IMR-90 (cell line): Measurements from ENCODE around the gene DNM3. TPM values are rescaled to one million over a fixed set of nuclear protein-coding genes. Genes with fewer than 3 reads are reported as not detected.

ENCODE experiments used
- ATAC-seq: fragments of 200-7000 bp; cut with Tn5 transposase; 2 replicates; pipeline ENCODE4 v1.9.1; 2020; ENCODE audit warnings: low read depth, mild to moderate bottlenecking, moderate library complexity
- BruUV-seq: library from RNA; stranded (reverse); fragments of 400-500 nt; replicated peaks from 2 replicates; lab custom pipeline; 2021; lab: Mats Ljungman, UMichigan
- CTCF ChIA-PET: fragments of 300-600 bp; formaldehyde crosslinking; extraction: SDS; loops from one replicate; lab custom pipeline; 2021; ENCODE audit warnings: antibody characterized with exemption; lab: Yijun Ruan, JAX
- POLR2A ChIA-PET: fragments of 300-600 bp; sonication (Branson Sonifier 250); formaldehyde crosslinking; loops from one replicate; lab custom pipeline; 2022; ENCODE audit warnings: antibody characterized with exemption; ENCODE audit not compliant: unreplicated experiment; lab: Charles Lee
- DNase-seq: peaks from one replicate; pipeline ENCODE4 v3.0.0; 2013
- H2AFZ ChIP-seq: replicated peaks from 2 replicates; pipeline ENCODE3; 2013; ENCODE audit warnings: low read length, mild to moderate bottlenecking; ENCODE audit not compliant: poor library complexity
- H2AK5ac ChIP-seq: 2 replicates; pipeline ENCODE4 v1.6.1; 2013; ENCODE audit warnings: low read depth, low read length, inconsistent platforms
- H2AK9ac ChIP-seq: replicated peaks from 2 replicates; pipeline ENCODE3; 2013; ENCODE audit warnings: mild to moderate bottlenecking, low read depth, low read length, moderate library complexity; ENCODE audit not compliant: poor library complexity
- H2BK120ac ChIP-seq: 2 replicates; pipeline ENCODE4 v1.6.1; 2013; ENCODE audit warnings: low read depth, low read length, inconsistent platforms
- H2BK15ac ChIP-seq: 3 replicates; pipeline ENCODE4 v1.6.1; 2013; ENCODE audit warnings: low read depth, low read length, inconsistent platforms
- H2BK20ac ChIP-seq: 2 replicates; pipeline ENCODE4 v1.6.1; 2013; ENCODE audit warnings: low read depth, mild to moderate bottlenecking, inconsistent platforms, low read length, moderate library complexity
- H2BK5ac ChIP-seq: 2 replicates; pipeline ENCODE4 v1.6.1; 2013; ENCODE audit warnings: mild to moderate bottlenecking, low read depth, low read length, inconsistent platforms; ENCODE audit not compliant: poor library complexity, severe bottlenecking
- H3K14ac ChIP-seq: replicated peaks from 2 replicates; pipeline ENCODE4 v1.6.1; 2013; ENCODE audit warnings: low read depth, low read length, inconsistent platforms
- H3K18ac ChIP-seq: 2 replicates; pipeline ENCODE4 v1.6.1; 2013; ENCODE audit warnings: low read depth, low read length, control low read depth
- H3K23ac ChIP-seq: 2 replicates; pipeline ENCODE4 v1.6.1; 2013; ENCODE audit warnings: low read depth, low read length, inconsistent platforms
- H3K27ac ChIP-seq: 2 replicates; pipeline ENCODE4 v1.5.1; 2013; ENCODE audit warnings: mild to moderate bottlenecking, control low read depth, low read length; ENCODE audit not compliant: insufficient read depth
- H3K27me3 ChIP-seq: 2 replicates; pipeline ENCODE4 v1.6.1; 2013; ENCODE audit warnings: low read length; ENCODE audit not compliant: control insufficient read depth, insufficient read depth
- H3K36me3 ChIP-seq: 2 replicates; pipeline ENCODE4 v1.6.1; 2013; ENCODE audit warnings: low read length, mixed read lengths; ENCODE audit not compliant: control insufficient read depth, insufficient read depth
- H3K4ac ChIP-seq: 2 replicates; pipeline ENCODE4 v1.6.1; 2013; ENCODE audit warnings: low read depth, low read length, inconsistent platforms
- H3K4me1 ChIP-seq: 2 replicates; pipeline ENCODE4 v1.6.1; 2013; ENCODE audit warnings: low read length, mixed read lengths; ENCODE audit not compliant: control insufficient read depth, insufficient read depth
- H3K4me2 ChIP-seq: 2 replicates; pipeline ENCODE4 v1.6.1; 2013; ENCODE audit warnings: low read depth, mild to moderate bottlenecking, control low read depth, low read length, moderate library complexity
- H3K4me3 ChIP-seq: 2 replicates; pipeline ENCODE4 v1.5.1; 2013; ENCODE audit warnings: low read depth, mild to moderate bottlenecking, control low read depth, low read length, moderate library complexity; ENCODE audit not compliant: insufficient read depth
- H3K56ac ChIP-seq: 2 replicates; pipeline ENCODE4 v1.6.1; 2013; ENCODE audit warnings: low read length, inconsistent platforms; ENCODE audit not compliant: insufficient read depth; ENCODE audit errors: extremely low read depth
- H3K79me1 ChIP-seq, 2 experiments: 2 replicates each; pipeline ENCODE4 v1.6.1; 2013; ENCODE audit warnings: low read length in 2 of 2, inconsistent platforms in 1 of 2, low read depth in 1 of 2
- H3K9ac ChIP-seq: 2 replicates; pipeline ENCODE4 v1.6.1; 2013; ENCODE audit warnings: low read depth, low read length, control low read depth
- H3K9me1 ChIP-seq: 2 replicates; pipeline ENCODE4 v1.6.1; 2013; ENCODE audit warnings: low read length, inconsistent platforms; ENCODE audit not compliant: insufficient read depth
- H3K9me3 ChIP-seq: 2 replicates; pipeline ENCODE4 v1.6.1; 2013; ENCODE audit warnings: low read length; ENCODE audit not compliant: control insufficient read depth, insufficient read depth
- H4K20me1 ChIP-seq: 2 replicates; pipeline ENCODE4 v1.6.1; 2013; ENCODE audit warnings: low read length, inconsistent platforms; ENCODE audit not compliant: insufficient read depth
- H4K5ac ChIP-seq: 2 replicates; pipeline ENCODE4 v1.6.1; 2013; ENCODE audit warnings: mild to moderate bottlenecking, low read depth, low read length, control low read depth
- H4K8ac ChIP-seq, 2 experiments: 2 replicates each; pipeline ENCODE4 v1.6.1; 2013; ENCODE audit warnings: low read depth in 2 of 2, low read length in 2 of 2, control low read depth in 1 of 2, inconsistent platforms in 1 of 2
- H4K91ac ChIP-seq: 2 replicates; pipeline ENCODE4 v1.6.1; 2013; ENCODE audit warnings: low read depth, low read length, inconsistent platforms; ENCODE audit not compliant: insufficient read depth
- BHLHE40 ChIP-seq: fragments of 150-350 bp; IDR thresholded peaks from 2 replicates; pipeline ENCODE4 v1.6.1; 2016; ENCODE audit warnings: mild to moderate bottlenecking, low read depth, low read length
- CEBPB ChIP-seq: IDR thresholded peaks from 2 replicates; pipeline ENCODE4 v1.6.1; 2012; ENCODE audit warnings: low read depth, low read length, improper control_type of control experiment
- CTCF ChIP-seq: conservative IDR thresholded peaks from 2 replicates; pipeline ENCODE4 v1.5.1; 2012; ENCODE audit warnings: mild to moderate bottlenecking, low read depth, low read length, improper control_type of control experiment
- ELK1 ChIP-seq: fragments of 150-350 bp; IDR thresholded peaks from 2 replicates; pipeline ENCODE4 v1.6.1; 2016; ENCODE audit warnings: low read depth, mild to moderate bottlenecking, low read length, moderate library complexity, borderline replicate concordance
- FOS ChIP-seq: fragments of 150-350 bp; IDR thresholded peaks from 2 replicates; pipeline ENCODE4 v1.6.1; 2016; ENCODE audit warnings: low read depth, low read length
- MAZ ChIP-seq: IDR thresholded peaks from 2 replicates; pipeline ENCODE4 v1.6.1; 2012; ENCODE audit warnings: low read depth, mild to moderate bottlenecking, low read length, improper control_type of control experiment, moderate library complexity, borderline replicate concordance
- MXI1 ChIP-seq: IDR thresholded peaks from 2 replicates; pipeline ENCODE4 v1.6.1; 2012; ENCODE audit warnings: low read depth, mild to moderate bottlenecking, low read length, moderate library complexity, borderline replicate concordance
- NFE2L2 ChIP-seq: fragments of 150-350 bp; IDR thresholded peaks from 2 replicates; pipeline ENCODE4 v1.6.1; 2016; ENCODE audit warnings: low read depth, mild to moderate bottlenecking, low read length
- RAD21 ChIP-seq: IDR thresholded peaks from 2 replicates; pipeline ENCODE4 v1.6.1; 2012; ENCODE audit warnings: low read length, improper control_type of control experiment
- WGBS, 2 experiments: methylation state at CpG; one replicate each; pipeline versions ENCODE4 v1.1.5 to v1.1.7; 2013; ENCODE audit warnings: missing lambda C conversion rate in 2 of 2; ENCODE audit not compliant: insufficient read length in 1 of 2; ENCODE audit errors: extremely low coverage in 2 of 2; 5-methylcytosine and 5-hydroxymethylcytosine counted together
- dilution Hi-C: fragments of 300-500 bp; cut with HindIII; formaldehyde crosslinking; loops from one replicate; pipeline ENCODE4 v1.14.3; 2018; ENCODE audit warnings: low sequenced_read_pairs; ENCODE audit not compliant: unreplicated experiment
- in situ Hi-C: fragments of 300-500 bp; cut with MboI; formaldehyde crosslinking; loops from 3 replicates; pipeline ENCODE4 v1.14.3; 2019; ENCODE audit warnings: low sequenced_read_pairs, inconsistent platforms, mixed read lengths
- intact Hi-C: fragments of 100-400 bp; cut with micrococcal nuclease; formaldehyde crosslinking; loops from 2 replicates; pipeline ENCODE4 v1.10.0; 2022
- polyA plus RNA-seq, 3 experiments: library from polyadenylated mRNA; depleted of rRNA; stranded (reverse); fragments of >200 nt; gene quantifications; 2 replicates each; pipeline ENCODE4 v1.2.3, GENCODE V29; 2012; ENCODE audit warnings: low replicate concordance in 1 of 3
- total RNA-seq: library from RNA; depleted of rRNA; stranded (reverse); fragments of >200 nt; gene quantifications from 2 replicates; pipeline ENCODE4 v1.2.3, GENCODE V29; 2012

The DNM3 gene
- total and polyA plus RNA-seq, 2 of the 4 experiments (the other 2 are of a cell fraction): 0.36 TPM

GRCh38 chr1:172054172-172054571 lies 212.9 kb downstream of the DNM3 start:
- TF ChIP-seq NFE2L2 (no peak), MXI1 (no peak), BHLHE40 (no peak), MAZ (no peak), FOS (no peak), CEBPB (no peak), CTCF (no peak), ELK1 (no peak), RAD21 (no peak)
- Histone ChIP-seq H2AK9ac (no peak overlapping the region), H2AK5ac (no peak overlapping the region; the same call in 1 of the 2 replicates), H4K5ac (no peak overlapping the region), H3K36me3 (no peaks in the 10 kb centered on the region), H3K27me3 (no peaks in the 10 kb centered on the region), H3K56ac (no peak overlapping the region), H4K20me1 (no peaks in the 10 kb centered on the region), H3K18ac (no peak overlapping the region), H3K4me1 (no peaks in the 10 kb centered on the region), H2BK20ac (no peak overlapping the region), H3K9me1 (no peaks in the 10 kb centered on the region), H3K4ac (no peak overlapping the region), H3K14ac (0 out of 2 replicates have a peak overlapping the region, but pooled peaks have one; percentile 22), H3K27ac (no peak overlapping the region), H3K23ac (no peak overlapping the region), H3K4me3 (no peak overlapping the region), H3K9ac (no peak overlapping the region), H3K9me3 (no peaks in the 10 kb centered on the region), H3K4me2 (no peak overlapping the region), H4K91ac (no peak overlapping the region), H3K79me1 (no peaks in the 10 kb centered on the region), H2BK120ac (no peak overlapping the region), H2BK15ac (no peak overlapping the region), H2AFZ (no peak overlapping the region), H4K8ac (no peak overlapping the region), H2BK5ac (no peak overlapping the region)
- in situ Hi-C loops (no loop called here), dilution Hi-C loops (no loop called here), intact Hi-C loops (no loop called here)
- no peak for DNase-seq
- BruUV-seq: no TSS peak
- WGBS, 2 experiments: no CpG with 5 or more reads among the region's 1 CpG
- ChIA-PET POLR2A (no interaction called here), CTCF (interaction anchor here (0.6 to 2.1 kb wide), 2 partner anchors 11 to 223 kb away, joined by 3 to 4 read pairs; no protein-coding TSS in a partner anchor)
- no peak for ATAC-seq
